Chondrocyte (in vitro differentiated cells): ENCODE results near the gene IRF7. TPM values are rescaled to one million over a fixed set of nuclear protein-coding genes. Genes with fewer than 3 reads are reported as not detected.
A peak's percentile ranks its signal among the peaks of the same experiment; 100 is the strongest.
"Not testable (repeated sequence)": the region's sequence is repeated elsewhere in the genome, so short reads cannot be mapped to it uniquely, and the experiment has no call there.

ENCODE experiments used
- DNase-seq: peaks from one replicate; pipeline ENCODE4 v3.0.0; 2021; ENCODE audit warnings: mixed read lengths, low spot score
- H3K27ac Mint-ChIP-seq: one replicate; pipeline ENCODE4 v1.8.0; 2021; ENCODE audit warnings: mild to moderate bottlenecking, moderate library complexity, mixed read lengths; ENCODE audit not compliant: unreplicated experiment
- H3K27me3 Mint-ChIP-seq: 2 replicates; pipeline ENCODE4 v1.8.0; 2021; ENCODE audit warnings: low read depth, mixed read lengths
- H3K36me3 Mint-ChIP-seq: 2 replicates; pipeline ENCODE4 v1.8.0; 2021; ENCODE audit warnings: low read depth, mixed read lengths
- H3K4me1 Mint-ChIP-seq: 2 replicates; pipeline ENCODE4 v1.8.0; 2021; ENCODE audit warnings: low read depth, mild to moderate bottlenecking, mixed read lengths
- H3K4me3 Mint-ChIP-seq: one replicate; pipeline ENCODE4 v1.8.0; 2021; ENCODE audit warnings: mild to moderate bottlenecking, moderate library complexity, mixed read lengths; ENCODE audit not compliant: unreplicated experiment
- H3K9me3 Mint-ChIP-seq: 2 replicates; pipeline ENCODE4 v1.8.0; 2021; ENCODE audit warnings: low read depth, mixed read lengths
- total RNA-seq: library from RNA; stranded (reverse); gene quantifications from 3 replicates; pipeline ENCODE4 v1.2.1, GENCODE V29; 2021
- TF ChIP-seq, protein P1 (sequence below): fragments of 200-600 bp; sonication (generic); IDR thresholded peaks from 2 replicates; pipeline ENCODE4 v1.5.0; 2021; ENCODE audit warnings: antibody characterized with exemption, mild to moderate bottlenecking, moderate library complexity

Gene IRF7
- total RNA-seq, 1 donor from 2014 or later = 11.4 TPM

GRCh38 chr11:576811-577610, 38.7 kb downstream of the IRF7 start:
- no peak for DNase-seq
- no peaks in the 10 kb centered on the region for H3K9me3 Mint-ChIP-seq
- H3K27me3 Mint-ChIP-seq = no peaks in the 10 kb centered on the region
- TF ChIP-seq, protein P1, sequence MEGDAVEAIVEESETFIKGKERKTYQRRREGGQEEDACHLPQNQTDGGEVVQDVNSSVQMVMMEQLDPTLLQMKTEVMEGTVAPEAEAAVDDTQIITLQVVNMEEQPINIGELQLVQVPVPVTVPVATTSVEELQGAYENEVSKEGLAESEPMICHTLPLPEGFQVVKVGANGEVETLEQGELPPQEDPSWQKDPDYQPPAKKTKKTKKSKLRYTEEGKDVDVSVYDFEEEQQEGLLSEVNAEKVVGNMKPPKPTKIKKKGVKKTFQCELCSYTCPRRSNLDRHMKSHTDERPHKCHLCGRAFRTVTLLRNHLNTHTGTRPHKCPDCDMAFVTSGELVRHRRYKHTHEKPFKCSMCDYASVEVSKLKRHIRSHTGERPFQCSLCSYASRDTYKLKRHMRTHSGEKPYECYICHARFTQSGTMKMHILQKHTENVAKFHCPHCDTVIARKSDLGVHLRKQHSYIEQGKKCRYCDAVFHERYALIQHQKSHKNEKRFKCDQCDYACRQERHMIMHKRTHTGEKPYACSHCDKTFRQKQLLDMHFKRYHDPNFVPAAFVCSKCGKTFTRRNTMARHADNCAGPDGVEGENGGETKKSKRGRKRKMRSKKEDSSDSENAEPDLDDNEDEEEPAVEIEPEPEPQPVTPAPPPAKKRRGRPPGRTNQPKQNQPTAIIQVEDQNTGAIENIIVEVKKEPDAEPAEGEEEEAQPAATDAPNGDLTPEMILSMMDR = no peak
- peak overlapping the region; percentile 84 for H3K4me3 Mint-ChIP-seq
- H3K4me1 Mint-ChIP-seq = peaks cover 49% of the 10 kb centered on the region
- peak overlapping the region; percentile 85 for H3K27ac Mint-ChIP-seq
- H3K36me3 Mint-ChIP-seq = no peaks in the 10 kb centered on the region

GRCh38 chr11:575996-576768, 39.6 kb downstream of the IRF7 start, which contains the start of gene PHRF1:
Gene PHRF1 (plus strand): TSS chr11:576470. CDS start chr11:581513, 5,043 bp downstream.
- Mint-ChIP-seq H3K4me1 (peaks cover 47% of the 10 kb centered on the region), H3K27me3 (no peaks in the 10 kb centered on the region), H3K27ac (peak within 1 kb of the TSS; percentile 100), H3K36me3 (no peaks in the 10 kb centered on the region), H3K9me3 (no peaks in the 10 kb centered on the region), H3K4me3 (peak within 1 kb of the TSS; percentile 94)
- TF ChIP-seq, protein P1 = no peak
- DNase-seq = no peak

GRCh38 chr11:575313-575995, 40.3 kb downstream of the IRF7 start:
- TF ChIP-seq, protein P1 = no peak
- Mint-ChIP-seq H3K36me3 (no peaks in the 10 kb centered on the region), H3K4me3 (peak overlapping the region; percentile 81)

DNA sequence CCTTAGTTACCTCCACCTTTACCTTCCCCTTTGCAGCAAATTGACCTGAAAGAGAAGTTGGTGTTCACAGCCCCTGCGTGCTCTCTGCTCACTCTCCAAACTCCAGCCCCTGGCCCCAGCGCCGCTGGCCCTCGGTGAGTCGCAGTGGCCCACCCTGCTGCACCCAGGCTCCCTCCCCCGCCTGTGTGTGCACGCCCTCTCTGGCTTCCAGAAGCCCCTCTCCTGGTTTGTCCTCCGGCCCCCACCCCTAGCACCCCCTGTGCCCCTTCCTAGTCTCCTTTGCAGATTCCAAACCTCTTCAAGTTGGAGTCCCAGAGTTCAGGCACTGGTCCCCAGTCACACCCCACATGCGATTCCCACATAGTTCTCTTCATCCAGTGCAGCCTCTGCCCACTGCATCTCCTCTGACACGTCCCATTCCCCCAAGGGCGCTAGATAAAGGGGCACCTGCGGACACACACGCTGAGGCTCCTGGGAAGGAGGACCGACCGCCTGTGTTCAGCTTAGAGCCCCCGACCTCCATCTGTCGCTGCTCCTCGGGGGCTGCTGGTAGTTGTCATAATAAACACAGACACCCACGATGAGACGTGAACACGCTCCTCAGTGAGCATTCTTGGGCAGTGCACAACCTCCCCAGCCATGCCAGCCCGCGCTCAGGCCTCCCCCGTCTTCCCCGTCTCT, 41.0 kb downstream of the IRF7 start:
- DNase-seq = no peak
- H3K27me3 Mint-ChIP-seq = no peaks in the 10 kb centered on the region
- H3K9me3 Mint-ChIP-seq = no peaks in the 10 kb centered on the region
- peaks cover 41% of the 10 kb centered on the region for H3K4me1 Mint-ChIP-seq
- TF ChIP-seq, protein P1 = no peak
- H3K4me3 Mint-ChIP-seq = peak overlapping the region; percentile 81
- H3K36me3 Mint-ChIP-seq = no peaks in the 10 kb centered on the region
- peak overlapping the region; percentile 49 for H3K27ac Mint-ChIP-seq

More at GRCh38 chr11:575313-575995, 40.3 kb downstream of the IRF7 start:
- no peak for DNase-seq
- H3K4me1 Mint-ChIP-seq = peaks cover 45% of the 10 kb centered on the region
- no peaks in the 10 kb centered on the region for H3K9me3 Mint-ChIP-seq
- H3K27ac Mint-ChIP-seq = peak overlapping the region; percentile 49
- no peaks in the 10 kb centered on the region for H3K27me3 Mint-ChIP-seq

DNA sequence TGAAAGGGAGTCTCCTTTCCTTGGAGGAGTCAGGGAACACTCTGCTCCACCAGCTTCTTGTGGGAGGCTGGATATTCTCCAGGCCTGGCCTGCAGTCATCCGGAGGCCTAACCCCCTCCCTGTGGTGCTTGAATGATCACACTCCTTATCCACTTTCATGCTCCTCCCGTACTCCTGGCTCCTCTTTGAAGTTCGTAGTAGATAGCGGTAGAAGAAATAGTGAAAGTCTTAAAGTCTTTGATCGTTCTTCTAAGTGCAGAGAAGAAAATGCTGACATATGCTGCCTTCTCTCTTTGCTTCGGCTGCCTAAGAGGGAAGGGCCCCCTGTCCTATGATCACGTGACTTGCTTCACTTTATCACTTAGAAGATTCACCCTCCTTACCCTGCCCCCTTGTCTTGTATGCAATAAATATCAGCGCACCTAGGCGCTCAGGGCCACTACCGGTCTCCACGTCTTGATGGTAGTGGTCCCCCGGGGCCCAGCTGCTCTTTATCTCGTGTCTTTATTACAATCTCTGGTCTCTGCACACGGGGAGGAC, 41.6 kb downstream of the IRF7 start:
- peaks cover 34% of the 10 kb centered on the region for H3K4me1 Mint-ChIP-seq
- not testable (repeated sequence) for H3K36me3 Mint-ChIP-seq, H3K27me3 Mint-ChIP-seq, DNase-seq, H3K9me3 Mint-ChIP-seq, H3K27ac Mint-ChIP-seq, H3K4me3 Mint-ChIP-seq
